Muscle of arm (tissue), 12 donors: ENCODE data around the gene SPAG5. TPM values are rescaled to one million over a fixed set of nuclear protein-coding genes. Genes with fewer than 3 reads are reported as not detected.
A peak's percentile ranks its signal among the peaks of the same experiment; 100 is the strongest.
"Not testable (repeated sequence)": the region's sequence is repeated elsewhere in the genome, so short reads cannot be mapped to it uniquely, and the experiment has no call there.

Experiments
- DNase-seq: peaks from one replicate; pipeline ENCODE4 v3.0.0-alpha.2; 2013
- polyA plus RNA-seq, 12 donors: library from polyadenylated mRNA; unstranded; fragments of 120-200 nt; gene quantifications; one replicate each; pipeline ENCODE4 v1.2.1, GENCODE V29; 2013; ENCODE audit not compliant: insufficient read length in 12 of 12

SPAG5 gene
- polyA plus RNA-seq, 12 donors: 13.4 to 40.4 (median 20.9) TPM; not detected in 1

DNA sequence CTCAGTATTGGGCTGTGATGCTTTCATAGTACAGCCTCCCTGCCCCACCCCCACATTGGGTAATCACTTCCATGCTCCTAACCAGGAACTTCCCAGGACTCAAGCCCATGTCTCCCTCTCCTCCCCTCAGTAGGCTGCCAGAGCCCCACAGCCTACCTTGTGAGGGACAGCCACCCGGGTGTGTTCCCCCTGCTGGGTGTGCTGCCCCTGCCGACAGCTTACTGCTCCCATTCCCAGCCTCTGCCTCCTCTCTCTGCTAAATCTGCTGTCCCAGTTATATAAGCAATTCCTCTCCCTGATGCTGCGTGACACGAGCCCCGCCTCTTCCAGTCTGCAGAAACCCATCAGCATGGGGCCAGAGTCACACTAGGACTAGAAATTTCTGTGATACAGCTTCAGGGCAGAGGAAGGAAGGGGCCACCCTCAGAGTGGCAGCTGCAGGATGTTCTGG is 15.1 kb upstream of the SPAG5 start, which contains the start of gene RSKR:
RSKR (minus strand) TSS at position 255 of the 451 bp plus-strand sequence; CDS start at position 231, 24 bp downstream.
- no peak for DNase-seq

DNA sequence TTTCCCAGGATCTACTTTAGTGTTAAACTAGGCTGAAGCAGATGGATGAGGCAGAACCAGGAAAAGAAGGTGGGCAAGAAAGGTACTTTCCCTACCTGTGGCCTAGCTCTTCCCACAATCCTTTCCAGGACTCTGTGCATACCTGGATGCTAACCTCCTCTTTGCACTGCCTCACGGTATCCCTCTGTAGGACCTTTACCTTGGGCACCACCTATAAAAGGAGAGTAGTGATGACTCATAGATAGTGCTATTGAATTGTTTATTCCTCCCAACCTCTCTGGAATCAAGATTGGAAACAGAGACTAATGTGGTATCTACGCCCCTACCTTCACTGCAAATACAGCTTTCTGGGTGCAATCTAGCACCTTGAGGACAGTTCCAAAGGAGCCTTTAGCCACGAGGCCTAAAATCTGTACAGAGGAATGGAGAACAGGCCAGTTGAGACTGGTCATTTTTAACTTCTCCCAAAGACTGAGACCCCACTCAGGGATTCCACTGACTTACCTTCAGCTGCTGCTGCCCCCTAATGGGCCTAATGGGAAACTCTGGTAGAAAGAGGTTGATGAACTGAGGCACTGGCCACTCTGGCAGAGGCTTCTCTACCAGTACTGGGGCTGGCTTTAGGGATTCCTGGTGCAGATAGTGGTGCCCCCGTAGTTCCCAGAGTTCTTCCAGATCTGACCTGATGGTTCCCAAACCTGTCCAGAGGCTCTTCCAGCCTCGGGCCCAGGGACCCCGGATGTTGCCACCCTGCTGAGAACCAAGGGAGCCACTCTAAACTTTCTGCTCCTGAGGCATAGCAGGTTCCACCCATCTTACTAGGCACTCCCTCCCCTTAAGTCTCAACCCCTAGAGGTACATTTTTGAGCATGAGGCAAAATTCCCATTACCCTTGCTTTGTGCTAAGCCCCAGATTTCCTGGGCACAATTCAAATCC is 14.4 kb upstream of the SPAG5 start:
- peak; percentile 20 for DNase-seq

DNA sequence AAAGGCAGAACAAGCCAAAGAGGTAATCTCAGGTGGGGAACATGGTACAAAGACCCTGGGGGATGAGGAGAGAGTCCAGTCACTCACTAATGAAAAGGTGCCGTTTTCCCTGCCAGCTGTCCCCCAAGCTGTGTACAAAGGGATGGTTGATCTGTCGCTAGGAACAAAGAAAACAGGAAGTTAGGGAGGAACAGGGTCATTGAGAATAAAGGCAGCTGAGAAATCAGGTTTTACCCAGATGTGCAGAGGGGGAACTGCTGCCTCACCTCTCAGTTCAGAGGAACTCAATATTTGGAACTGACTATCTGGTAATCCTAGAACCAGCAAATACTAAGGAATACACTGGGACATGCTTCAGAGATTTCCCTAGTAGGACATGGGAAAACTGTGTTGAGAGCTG is 13.7 kb upstream of the SPAG5 start:
- DNase-seq: no peak

DNA sequence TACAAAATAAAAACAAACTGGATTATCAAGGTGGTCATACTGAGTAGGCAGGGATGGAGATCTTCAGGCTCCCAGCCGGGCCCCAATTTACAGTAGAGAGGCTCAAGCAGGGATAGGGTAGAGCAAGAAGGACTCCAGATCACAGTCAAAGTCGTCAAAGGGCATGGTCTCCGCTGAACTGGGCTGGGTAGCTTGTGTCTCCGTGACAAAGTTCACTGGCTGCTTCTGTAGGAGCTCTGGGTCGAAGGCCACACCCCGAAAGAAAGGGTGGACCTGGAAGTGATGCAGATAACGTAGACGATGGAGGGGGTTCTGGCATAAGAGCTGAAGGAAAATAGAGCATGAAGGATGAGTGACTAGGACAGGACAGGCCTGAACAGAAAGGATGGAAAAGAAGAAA is 11.6 kb upstream of the SPAG5 start:
- no peak for DNase-seq

DNA sequence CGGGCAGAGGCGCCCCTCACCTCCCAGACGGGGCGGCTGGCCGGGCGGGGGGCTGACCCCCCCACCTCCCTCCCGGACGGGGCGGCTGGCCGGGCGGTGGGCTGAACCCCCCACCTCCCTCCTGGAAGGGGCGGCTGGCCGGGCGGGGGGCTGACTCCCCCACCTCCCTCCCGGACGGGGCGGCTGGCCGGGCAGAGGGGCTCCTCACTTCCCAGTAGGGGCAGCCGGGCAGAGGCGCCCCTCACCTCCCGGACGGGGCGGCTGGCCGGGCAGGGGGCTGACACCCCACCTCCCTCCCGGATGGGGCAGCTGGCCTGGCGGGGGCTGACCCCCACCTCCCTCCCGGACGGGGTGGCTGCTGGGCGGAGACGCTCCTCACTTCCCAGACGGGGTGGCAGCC is 5.2 kb upstream of the SPAG5 start:
- not testable (repeated sequence) for DNase-seq

DNA sequence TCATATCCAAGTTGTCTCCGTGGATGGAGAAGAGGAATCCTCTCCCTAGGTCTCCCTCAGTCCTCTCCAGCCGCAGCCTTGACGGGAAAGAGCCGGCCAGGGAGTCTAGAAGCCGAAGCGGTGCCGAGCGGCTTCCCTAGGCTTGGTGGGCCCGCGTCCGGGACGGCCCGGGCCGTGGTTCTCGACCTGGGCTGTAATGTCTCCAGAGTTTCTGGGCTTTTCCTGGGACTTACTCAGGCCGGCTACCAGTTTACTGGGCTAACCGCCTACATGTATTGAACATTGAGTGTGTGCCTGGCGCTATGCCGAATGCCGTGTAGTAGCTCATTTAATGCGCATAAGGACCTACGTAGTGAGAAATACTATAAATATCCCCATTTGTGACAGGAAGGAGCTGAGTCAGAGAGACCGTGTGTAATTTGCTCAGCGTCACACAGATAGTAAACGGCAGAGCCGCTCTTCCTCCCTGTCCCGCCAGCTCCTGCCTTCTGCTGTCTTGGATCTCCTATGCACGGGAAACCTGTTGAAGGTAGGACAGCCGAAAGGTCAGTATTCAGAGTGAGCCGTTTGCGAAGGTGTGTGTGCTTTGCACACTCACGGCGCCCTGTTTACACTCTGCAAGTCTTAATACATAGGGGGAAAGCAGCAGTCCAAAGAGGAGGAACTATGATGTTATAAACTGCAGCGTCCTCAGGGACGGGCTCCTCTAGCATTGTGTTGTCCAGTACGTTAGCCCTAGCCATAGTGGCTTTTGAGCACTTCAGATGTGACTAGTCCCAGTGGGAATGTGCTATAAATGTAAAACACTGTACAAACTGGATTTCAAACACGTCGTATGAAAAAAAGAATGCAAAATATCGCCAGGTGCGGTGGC is 723 bp upstream of the SPAG5 start:
- DNase-seq: peak; percentile 76

DNA sequence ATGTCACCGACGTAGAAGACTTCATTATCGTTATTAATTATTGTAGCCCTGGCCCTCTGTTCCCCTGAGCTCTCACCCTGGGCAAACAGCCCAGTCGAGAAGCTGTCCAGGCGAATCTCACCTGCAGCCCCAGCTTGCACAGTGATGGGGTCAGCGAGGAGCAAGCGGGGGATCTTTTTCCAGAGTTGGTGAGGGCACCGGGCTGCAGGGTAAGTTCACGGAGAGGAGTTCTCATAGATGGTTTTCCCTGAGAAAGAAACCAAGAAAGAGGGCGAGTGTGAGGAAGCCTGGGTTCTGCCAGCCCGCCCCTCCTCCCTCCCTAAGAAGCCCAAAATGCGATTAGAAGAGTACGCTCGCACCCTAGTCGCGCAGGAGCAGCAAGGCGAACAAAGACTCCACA is 436 bp downstream of the SPAG5 start:
- DNase-seq: no peak

DNA sequence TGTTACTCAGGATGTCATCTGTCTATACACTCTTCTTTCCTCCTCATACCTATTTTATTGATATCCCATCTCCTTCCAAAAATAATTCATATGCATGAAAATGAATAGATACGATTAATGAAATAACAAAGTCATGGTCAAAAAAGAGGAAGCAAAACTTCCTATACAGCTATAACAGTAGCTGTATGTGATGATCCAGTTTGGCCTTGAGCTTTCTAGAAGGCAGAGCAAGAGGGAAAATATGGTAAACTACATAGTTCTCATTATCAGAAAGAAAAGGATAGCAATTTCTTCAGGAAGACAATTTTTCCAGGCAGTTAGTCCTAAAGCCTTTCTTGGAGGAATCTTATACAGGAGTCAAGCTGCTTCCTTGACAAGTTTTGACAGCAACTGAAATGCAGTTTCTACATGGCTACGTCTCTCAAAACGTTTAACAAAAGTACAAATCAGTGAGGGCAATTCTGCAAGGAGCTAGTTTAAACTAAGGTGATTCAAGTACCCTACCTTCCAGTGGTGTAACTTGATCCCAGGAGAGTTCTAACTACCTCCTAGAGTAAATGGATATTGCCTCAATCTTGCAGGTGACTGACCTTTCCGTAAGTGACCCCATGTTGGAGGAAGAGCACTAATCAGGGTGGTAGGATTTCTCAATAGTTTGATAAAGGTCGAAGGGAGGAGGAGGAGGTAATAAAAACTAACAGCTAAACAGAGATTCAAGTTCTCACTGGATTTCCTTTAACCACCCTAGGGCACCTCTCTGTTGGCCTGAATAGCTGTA is 1.0 kb downstream of the SPAG5 start:
- DNase-seq: no peak

DNA sequence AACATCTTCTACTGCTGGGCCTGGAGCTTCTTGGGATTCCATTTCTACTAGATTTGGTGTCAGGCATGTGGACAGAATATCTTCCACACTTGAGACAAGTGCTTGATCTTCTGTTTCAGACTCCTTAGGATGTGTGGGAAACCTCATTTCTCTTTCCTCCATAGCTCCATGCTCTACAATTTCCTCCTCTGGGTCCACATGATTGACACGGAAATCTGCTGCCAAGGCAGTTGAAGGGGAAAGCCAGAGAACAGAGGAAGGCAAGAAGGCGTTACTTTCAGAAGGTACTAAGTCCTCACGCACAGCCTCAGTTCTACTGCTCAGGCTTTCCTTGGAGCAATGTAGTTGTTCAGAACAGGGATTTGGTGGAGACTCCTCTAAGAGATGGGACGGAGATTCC is 6.6 kb downstream of the SPAG5 start:
- DNase-seq: no peak

DNA sequence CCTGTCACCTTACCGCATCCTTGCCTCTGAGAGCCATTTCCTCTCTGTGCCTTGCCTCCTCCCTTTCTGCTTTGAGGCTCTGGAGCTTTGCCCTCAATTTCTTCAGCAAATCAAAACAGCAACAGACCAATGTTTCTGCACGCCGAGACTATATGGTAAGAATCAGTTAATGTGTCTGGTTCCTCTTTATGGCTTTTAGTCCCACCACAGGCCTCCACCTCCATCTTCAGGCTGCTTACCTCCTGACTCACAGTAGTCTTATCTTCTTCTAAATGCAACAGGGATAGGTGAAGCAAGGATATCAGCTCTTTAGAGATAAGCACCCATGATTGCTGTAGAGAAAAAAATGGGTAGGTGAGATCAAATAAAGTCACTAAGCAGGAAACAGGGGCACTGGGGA is 13.0 kb downstream of the SPAG5 start:
- DNase-seq: no peak

DNA sequence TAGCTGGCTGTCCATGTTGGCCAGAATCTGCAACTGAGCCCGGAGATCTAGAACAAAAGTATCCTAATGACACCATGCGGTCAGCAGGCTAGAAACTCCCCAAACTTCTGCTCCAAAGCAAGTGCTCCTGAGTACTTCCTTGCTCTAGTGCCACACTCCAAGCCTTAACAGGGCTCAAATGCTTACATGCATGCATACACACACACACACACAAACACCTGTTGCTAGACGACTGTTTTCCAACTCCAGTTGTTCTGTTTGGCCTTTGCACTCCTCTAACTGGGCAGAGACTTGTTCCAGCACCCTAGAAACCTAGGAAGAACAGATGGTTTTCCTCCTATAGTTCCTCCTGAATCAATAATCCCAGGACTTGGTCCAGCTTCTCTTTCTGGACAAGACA is 14.4 kb downstream of the SPAG5 start:
- no peak for DNase-seq

DNA sequence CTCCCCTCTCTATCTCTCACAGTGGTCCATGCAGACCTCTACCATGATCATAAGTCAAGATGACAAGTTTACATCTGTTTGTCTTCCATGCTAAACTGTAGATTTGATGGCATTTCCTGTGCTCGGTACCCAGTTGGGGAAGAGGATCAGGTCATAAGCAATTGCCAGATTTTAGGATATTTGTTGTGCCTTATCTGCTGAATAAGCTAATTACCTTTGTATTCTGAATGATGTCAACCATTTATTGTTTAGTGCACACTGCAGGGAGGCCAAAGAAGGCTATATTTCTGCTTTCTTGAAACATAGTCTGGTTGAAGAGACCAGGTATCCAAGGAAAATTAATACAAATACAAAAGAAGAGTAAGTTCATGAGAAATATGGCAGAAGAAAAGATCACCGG is 16.3 kb downstream of the SPAG5 start:
- DNase-seq: no peak

DNA sequence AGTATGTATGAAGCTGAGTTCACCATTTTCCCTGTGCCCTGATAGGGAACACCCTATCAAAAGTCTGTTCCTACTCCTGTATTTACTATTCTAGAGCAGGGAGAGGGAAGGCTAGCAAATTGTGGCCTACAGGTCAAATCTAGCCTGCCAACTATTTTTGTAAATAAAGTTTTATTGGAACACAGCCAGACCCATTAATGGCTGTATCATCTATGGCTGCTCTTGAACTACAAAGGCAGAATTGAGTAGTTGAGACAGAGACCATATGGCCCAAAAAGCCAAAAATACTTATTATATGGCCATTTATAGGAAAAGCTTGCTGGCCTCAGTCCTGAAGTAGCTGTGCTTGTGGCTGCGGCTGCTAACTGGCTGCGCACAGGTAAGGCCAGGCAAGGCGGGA is 17.9 kb downstream of the SPAG5 start:
- no peak for DNase-seq

DNA sequence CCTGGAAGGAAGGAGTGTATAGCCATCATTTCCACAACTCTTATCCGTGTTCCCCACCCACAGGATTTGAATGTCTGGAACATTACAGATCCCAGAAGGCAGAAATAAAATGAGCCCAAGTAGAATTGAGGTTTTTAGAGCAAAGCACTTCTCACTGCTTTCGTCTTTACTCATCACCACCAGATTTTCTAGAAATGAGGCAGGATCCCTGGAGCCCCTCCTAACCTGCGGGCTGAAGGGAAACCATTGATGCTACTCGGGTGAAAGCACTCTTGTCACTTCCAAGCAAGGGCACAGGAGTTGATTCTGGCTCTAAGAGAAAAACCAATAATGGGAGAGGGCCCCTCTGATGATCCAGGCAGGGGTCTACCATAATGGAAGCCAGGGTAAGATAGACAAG is 19.3 kb downstream of the SPAG5 start:
- DNase-seq: no peak

DNA sequence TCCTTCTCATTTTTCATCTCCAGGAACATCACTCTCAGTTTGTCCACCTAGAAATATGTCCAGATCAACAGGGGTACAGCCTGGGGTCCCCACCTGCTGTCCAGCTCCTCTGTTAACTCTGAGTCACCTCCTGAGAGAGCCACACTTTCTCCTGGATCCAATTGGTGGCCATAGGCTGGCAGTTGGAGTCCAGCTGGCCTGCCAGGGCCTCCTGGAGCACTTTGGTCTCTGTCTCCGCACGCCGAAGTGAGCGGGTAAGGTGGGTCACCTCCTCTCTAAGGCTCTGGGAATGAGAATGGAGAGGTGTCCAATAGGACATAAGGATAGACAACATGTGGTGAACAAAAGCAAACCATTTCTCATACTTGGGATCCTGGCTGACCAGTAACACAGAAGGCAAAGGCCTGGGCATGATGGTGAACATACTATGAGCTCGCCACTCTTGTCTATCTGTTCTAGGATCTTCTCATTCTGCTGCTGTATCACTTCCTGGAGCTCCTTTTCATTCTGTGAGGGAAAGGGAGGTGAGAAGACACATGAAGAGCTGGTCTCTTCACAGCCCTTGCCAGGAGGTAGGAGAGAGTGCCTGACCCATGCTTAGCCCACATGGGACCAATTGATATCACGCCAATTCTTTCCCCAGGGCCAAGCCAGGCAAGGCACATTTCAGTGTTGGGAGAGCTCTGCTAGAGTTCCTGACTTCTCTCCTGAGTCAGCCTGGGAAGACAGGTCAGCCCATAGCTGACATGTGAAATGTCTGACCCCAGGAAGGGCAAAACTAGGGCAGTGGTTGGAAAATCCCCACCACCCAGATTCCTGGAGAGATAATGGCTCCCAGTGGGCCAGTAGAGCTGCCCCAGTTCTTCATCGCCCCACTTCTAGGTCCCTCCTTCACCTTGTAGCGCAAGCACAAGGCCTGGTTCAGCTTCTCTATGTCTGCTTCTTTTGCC is 20.3 kb downstream of the SPAG5 start:
- no peak for DNase-seq

DNA sequence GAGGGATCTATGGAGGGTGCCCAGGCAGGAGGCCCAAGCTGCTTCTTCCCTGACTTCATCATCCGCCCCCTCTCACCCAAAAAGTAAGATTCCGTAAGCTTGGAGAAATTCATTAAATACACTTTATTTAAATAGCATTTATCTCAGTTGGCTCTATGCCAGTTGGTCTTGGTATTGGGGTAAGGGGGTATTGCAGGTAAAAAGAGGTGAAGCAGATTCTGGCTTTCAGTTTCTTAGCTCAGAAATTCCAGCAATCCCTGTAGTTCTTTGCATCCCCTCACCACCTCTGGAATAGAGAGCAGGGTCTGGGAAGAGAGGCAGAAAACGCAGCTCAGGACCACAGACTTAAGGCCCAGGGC is 21.4 kb downstream of the SPAG5 start:
- DNase-seq: no peak

DNA sequence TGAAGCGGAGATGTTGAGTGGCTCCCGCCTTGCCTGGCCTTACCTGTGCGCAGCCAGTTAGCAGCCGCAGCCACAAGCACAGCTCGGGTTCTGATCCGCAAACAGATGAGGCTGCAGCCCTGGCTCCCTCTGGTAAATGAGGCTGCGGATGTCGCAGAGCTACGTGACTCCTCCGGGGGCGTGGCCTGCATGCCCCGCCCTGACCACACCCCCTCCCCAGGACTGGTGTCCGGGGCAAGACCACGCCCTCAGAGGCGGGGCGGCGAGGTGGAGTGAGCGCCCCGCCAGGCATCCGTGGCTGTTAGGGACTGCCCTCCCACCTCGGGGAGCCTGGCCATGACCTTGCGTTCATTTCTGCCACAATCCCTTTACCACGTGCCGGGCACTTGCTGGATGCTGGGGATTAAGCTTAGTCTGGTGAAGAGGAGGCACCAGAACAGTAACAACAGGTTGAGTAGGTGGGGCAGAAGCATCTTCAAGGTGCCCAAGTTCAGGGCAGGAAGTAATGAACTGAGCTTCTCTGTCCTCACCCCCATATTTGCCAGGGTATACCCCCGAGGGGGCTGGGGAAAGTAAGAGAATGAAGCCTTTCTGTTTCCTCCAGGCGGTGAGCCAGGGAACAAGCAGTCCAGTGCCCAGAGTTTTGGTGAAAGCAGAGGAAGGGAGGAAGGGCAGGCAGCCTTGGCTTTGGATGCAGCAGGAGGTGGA is 21.9 kb downstream of the SPAG5 start, which contains the start of gene ALDOC:
ALDOC (minus strand) TSS at position 138 of the 708 bp plus-strand sequence. CDS start 1,363 bp downstream, outside the sequence.
- peak; percentile 79 for DNase-seq

DNA sequence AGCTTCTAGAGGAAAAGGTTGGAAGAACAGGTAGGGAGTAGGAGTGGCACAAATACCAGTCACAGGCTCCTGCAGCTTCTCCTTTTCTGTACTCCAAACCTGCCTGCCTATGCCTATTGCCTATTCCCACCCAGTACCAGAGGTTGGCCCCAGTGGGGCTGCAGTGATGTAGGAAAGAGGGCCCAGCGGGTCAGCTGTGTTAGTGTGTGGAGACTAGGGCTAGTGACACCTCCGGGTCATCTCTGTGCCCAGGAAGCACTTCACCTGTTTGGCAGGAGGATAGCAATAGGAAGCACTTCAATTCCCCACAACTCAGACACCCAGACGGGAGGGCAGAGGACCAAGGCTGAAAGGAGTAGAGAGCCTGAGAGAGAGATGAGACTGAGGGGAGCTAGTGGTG is 22.8 kb downstream of the SPAG5 start:
- DNase-seq: not testable (repeated sequence)

DNA sequence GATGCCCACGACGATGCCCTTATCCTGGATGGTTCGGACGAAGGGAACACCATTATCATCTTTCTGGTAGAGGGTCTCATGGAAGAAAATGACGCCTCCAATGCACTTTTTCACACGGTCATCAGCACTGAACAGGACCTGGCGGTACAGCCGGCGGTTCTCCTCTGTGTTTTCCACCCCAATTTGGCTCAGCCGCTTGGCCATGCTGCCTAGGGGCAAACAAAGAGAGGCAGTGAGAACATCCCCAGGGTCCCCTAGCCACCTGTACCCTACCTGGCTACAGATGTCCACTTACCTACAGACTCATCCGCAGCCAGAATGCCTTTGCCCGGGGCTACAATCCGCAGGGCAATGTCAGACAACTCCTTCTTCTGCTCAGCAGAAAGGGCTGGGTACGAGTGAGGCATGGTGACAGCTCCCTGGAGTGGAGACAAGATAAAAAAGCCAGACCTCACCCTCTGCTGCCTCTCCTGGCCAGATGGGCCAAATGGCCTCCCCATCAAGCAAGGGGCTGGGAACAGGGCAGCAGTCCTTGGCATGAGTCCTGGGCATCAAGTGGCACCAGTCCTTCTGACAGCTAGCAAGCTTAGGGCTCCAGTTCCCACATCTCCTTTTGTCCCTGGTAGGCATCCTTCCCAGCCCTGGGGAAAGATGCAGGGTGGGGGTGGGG is 23.6 kb downstream of the SPAG5 start:
- no peak for DNase-seq
